Gastroesophageal sphincter (tissue), 4 donors: ENCODE measurements around the gene SEMA7A. TPM values are rescaled to one million over a fixed set of nuclear protein-coding genes. Genes with fewer than 3 reads are reported as not detected.

ENCODE experiments used
- ATAC-seq: fragments of 150-250 bp; one replicate; pipeline ENCODE4 v1.9.1; 2016; ENCODE audit warnings: mild to moderate bottlenecking, moderate library complexity
- H3K27ac ChIP-seq, 4 donors: fragments of 200-600 bp; sonication (generic) in 3 of 4; 1 replicate in 3 of 4; 2 replicates in 1 of 4; pipeline ENCODE4 v1.5.1; 2016 to 2019
- H3K27me3 ChIP-seq: fragments of 200-600 bp; sonication (generic); one replicate; pipeline ENCODE4 v1.5.1; 2019
- H3K36me3 ChIP-seq, 2 donors: fragments of 200-600 bp; sonication (generic); one replicate each; pipeline ENCODE4 v1.5.1; 2019; ENCODE audit warnings: control low read depth in 1 of 2
- H3K4me1 ChIP-seq, 3 donors: fragments of 200-600 bp; sonication (generic); 1 replicate in 2 of 3; 2 replicates in 1 of 3; pipeline ENCODE4 v1.5.1; 2016 to 2019; ENCODE audit warnings: control low read depth in 2 of 3
- H3K4me3 ChIP-seq, 2 donors: fragments of 200-600 bp; sonication (generic); one replicate each; pipeline ENCODE4 v1.5.1; 2019; ENCODE audit warnings: mild to moderate bottlenecking in 1 of 2, moderate library complexity in 1 of 2
- H3K9me3 ChIP-seq, 3 donors: fragments of 200-600 bp; sonication (generic); one replicate each; pipeline ENCODE4 v1.5.1; 2017 to 2019; ENCODE audit warnings: control low read depth in 2 of 3
- EP300 ChIP-seq: sonication (generic); formaldehyde crosslinking; IDR thresholded peaks from one replicate; pipeline ENCODE4 v1.6.1; 2017; ENCODE audit warnings: antibody characterized with exemption, mild to moderate bottlenecking
- POLR2A ChIP-seq, 2 donors: fragments of 450-650 bp; IDR thresholded peaks; one replicate each; pipeline ENCODE4 v1.6.1; 2017; ENCODE audit warnings: antibody characterized with exemption in 2 of 2, mild to moderate bottlenecking in 2 of 2, moderate library complexity in 1 of 2
- POLR2AphosphoS5 ChIP-seq: sonication (generic); formaldehyde crosslinking; IDR thresholded peaks from one replicate; pipeline ENCODE4 v1.6.1; 2017; ENCODE audit warnings: antibody characterized with exemption
- WGBS, 2 donors: methylation state at CpG; one replicate each; pipeline ENCODE4 v1.1.5; 2018; ENCODE audit warnings: low coverage in 1 of 2; 5-methylcytosine and 5-hydroxymethylcytosine counted together
- total RNA-seq, 4 donors: library from RNA; depleted of rRNA; stranded (reverse); fragments of >200 nt; gene quantifications; one replicate each; pipeline ENCODE4 v1.1.0, GENCODE V29; 2016
- TF ChIP-seq, protein P1 (sequence below), 4 experiments: fragments of 200-600 bp in 2 of 4; fragments of 450-650 bp in 2 of 4; sonication (generic) in 1 of 4; IDR thresholded peaks; one replicate each; pipeline ENCODE4 v1.5.1; 2017 to 2019; ENCODE audit warnings: antibody characterized with exemption in 4 of 4, mild to moderate bottlenecking in 2 of 4, moderate library complexity in 2 of 4

The SEMA7A gene
- total RNA-seq, 4 donors from 2014 or later: 0.93 to 2.7 (median 1.8) TPM

DNA sequence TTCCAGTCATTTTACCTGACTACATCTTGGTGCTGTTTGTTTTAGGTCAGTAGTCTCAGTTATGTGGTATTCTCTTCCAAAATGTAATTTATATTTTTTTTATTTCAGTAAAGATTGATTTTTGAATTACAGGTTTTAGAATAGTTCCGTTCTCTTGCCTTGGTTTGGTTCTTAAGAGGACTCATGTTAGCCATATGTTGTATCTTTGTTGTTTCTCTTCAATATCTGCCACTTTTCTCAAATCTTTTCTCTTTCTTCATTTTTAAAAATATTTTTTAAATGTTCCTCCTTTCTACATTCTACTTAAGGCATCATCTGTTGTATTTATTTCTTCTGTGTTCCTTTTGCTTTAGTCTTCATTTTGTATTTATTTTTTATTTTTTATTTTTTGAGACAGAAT, 32.8 kb upstream of the SEMA7A start:
- Histone ChIP-seq H3K27ac (no peak overlapping the region), H3K9me3 (no peaks in the 10 kb centered on the region), H3K4me1 (peaks cover 0 to 13% (median 0%) of the 10 kb centered on the region in 3 donors), H3K4me3 (no peak overlapping the region), H3K36me3 (peaks cover 0 to 16% of the 10 kb centered on the region in 2 donors), H3K27me3 (no peaks in the 10 kb centered on the region)
- WGBS, 2 donors: 83 to 100% methylated on average over 1 of the region's 1 CpG
- TF ChIP-seq EP300 (no peak), POLR2A (IDR thresholded peaks at IDR 0.05) (no peak), POLR2AphosphoS5 (no peak)
- TF ChIP-seq, protein P1, sequence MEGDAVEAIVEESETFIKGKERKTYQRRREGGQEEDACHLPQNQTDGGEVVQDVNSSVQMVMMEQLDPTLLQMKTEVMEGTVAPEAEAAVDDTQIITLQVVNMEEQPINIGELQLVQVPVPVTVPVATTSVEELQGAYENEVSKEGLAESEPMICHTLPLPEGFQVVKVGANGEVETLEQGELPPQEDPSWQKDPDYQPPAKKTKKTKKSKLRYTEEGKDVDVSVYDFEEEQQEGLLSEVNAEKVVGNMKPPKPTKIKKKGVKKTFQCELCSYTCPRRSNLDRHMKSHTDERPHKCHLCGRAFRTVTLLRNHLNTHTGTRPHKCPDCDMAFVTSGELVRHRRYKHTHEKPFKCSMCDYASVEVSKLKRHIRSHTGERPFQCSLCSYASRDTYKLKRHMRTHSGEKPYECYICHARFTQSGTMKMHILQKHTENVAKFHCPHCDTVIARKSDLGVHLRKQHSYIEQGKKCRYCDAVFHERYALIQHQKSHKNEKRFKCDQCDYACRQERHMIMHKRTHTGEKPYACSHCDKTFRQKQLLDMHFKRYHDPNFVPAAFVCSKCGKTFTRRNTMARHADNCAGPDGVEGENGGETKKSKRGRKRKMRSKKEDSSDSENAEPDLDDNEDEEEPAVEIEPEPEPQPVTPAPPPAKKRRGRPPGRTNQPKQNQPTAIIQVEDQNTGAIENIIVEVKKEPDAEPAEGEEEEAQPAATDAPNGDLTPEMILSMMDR (IDR thresholded peaks at IDR 0.05): no peak
- ATAC-seq: no peak

DNA sequence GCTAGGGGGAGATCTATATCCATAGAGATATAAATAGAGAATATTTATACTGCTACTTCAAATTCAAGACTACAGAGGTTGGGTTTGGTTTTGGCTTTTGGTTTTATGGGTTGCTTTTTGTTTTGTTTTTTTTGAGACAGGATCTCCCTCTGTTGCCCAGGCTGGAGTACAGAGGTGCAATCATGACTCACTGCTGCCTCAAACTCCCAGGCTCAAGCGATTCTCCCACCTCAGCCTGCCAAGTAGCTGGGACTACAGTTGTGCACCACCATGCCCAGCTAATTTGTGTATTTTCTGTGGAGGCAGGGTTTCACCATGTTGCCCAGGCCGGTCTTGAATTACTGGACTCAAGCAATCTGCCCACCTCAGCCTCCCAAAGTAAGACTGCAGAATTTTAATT, 31.1 kb upstream of the SEMA7A start:
- WGBS, 2 donors: 90 to 100% methylated on average over 1 to 2 of the region's 2 CpGs
- TF ChIP-seq, protein P1 (IDR thresholded peaks at IDR 0.05): no peak
- no peak for TF ChIP-seq EP300
- no peak for TF ChIP-seq POLR2A (IDR thresholded peaks at IDR 0.05)
- TF ChIP-seq POLR2AphosphoS5: no peak
- ATAC-seq: no peak

DNA sequence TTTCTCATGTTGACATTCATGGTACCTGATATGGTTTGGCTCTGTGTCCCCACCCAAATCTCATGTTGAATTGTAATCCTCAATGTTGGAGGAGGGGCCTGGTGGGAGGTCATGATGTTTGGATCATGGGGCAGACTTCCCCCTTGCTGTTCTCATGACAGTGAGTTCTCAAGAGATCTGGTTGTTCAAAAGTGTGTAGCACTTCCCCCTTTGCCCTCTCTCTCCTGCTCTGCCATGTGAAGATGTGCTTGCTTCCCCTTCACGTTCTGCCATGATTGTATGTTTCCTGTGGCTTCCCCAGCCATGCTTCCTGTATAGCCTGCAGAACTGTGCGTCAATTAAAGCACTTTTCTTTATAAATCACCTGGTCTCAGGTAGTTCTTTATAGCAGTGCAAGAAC, 30.5 kb upstream of the SEMA7A start:
- no peaks in the 10 kb centered on the region for H3K27me3 ChIP-seq
- 78 to 87% methylated on average over 2 of the region's 2 CpGs for WGBS, 2 donors
- H3K36me3 ChIP-seq: peaks cover 0 to 8% of the 10 kb centered on the region in 2 donors
- H3K27ac ChIP-seq: no peak overlapping the region
- H3K4me1 ChIP-seq: peaks cover 0 to 32% (median 4%) of the 10 kb centered on the region in 3 donors
- no peak overlapping the region for H3K4me3 ChIP-seq
- no peak for ATAC-seq
- TF ChIP-seq, protein P1 (IDR thresholded peaks at IDR 0.05): no peak
- TF ChIP-seq EP300 (no peak), POLR2AphosphoS5 (no peak)
- H3K9me3 ChIP-seq: no peaks in the 10 kb centered on the region

More for the DNA sequence above, 31.1 kb upstream of the SEMA7A start:
- H3K27me3 ChIP-seq: no peaks in the 10 kb centered on the region
- peaks cover 0 to 14% of the 10 kb centered on the region in 2 donors for H3K36me3 ChIP-seq
- H3K9me3 ChIP-seq: no peaks in the 10 kb centered on the region
- no peak overlapping the region for H3K4me3 ChIP-seq
- peaks cover 0 to 25% (median 4%) of the 10 kb centered on the region in 3 donors for H3K4me1 ChIP-seq
- H3K27ac ChIP-seq: no peak overlapping the region

DNA sequence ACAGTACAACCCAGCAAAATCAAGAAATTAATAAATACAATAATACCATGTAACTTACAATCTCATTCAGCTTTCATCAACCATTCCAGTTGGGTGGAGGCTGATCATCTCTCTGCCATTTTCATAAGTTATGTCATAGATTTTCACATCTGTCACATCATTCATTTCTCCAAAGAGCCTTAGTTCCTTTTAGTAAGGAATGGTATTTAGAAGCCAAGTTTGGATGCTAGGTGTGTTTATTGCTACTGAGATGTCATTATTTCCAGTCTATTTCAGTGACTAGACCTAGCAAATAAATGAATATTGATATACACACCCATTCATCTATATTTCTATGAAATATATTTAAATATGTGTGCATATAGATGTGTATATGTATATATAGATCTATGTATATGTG, 29.9 kb upstream of the SEMA7A start:
- Histone ChIP-seq H3K4me3 (no peak overlapping the region), H3K27ac (no peak overlapping the region), H3K27me3 (no peaks in the 10 kb centered on the region), H3K4me1 (peaks cover 0 to 35% (median 4%) of the 10 kb centered on the region in 3 donors), H3K36me3 (peaks cover 0 to 10% of the 10 kb centered on the region in 2 donors), H3K9me3 (no peaks in the 10 kb centered on the region)
- no peak for ATAC-seq
- TF ChIP-seq POLR2A (IDR thresholded peaks at IDR 0.05) (no peak), POLR2AphosphoS5 (no peak), EP300 (no peak)
- TF ChIP-seq, protein P1 (IDR thresholded peaks at IDR 0.05): no peak

DNA sequence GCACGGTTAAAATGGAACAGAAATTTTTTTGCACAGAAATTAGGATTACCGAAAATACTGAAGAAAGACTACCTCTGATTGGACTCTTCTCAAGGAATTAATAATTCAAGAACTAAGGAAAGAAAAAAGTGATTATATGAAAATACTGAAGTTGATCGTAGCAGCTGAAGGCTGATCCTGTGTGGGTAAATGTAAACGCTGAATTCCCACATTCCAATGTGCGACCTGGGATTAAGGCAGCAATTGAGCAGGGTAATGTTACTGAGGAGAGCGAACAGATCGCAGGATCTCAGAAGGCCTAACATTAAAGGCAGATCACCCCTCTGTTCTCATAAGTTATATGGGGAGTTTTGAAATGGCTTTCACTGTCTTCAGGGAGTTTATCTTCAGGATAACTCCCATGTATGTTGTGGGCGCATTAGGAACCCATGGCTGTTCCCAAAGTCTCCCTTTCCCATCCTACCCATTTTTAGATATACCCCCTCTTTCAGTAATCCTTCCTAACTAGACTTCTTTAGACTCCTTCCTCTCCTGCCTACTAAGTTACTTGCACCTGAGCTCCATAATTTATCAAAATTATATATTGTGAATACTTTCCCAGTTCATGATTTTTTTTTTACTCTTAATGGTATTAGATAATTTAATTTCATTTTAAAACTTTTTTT, 28.2 kb upstream of the SEMA7A start:
- H3K27me3 ChIP-seq: no peaks in the 10 kb centered on the region
- WGBS, 2 donors: 32 to 34% methylated on average over 8 of the region's 8 CpGs
- no peaks in the 10 kb centered on the region for H3K9me3 ChIP-seq
- peak overlapping the region; percentile 75 to 79 for H3K4me3 ChIP-seq
- ATAC-seq: no peak
- peaks cover 0 to 35% (median 4%) of the 10 kb centered on the region in 3 donors for H3K4me1 ChIP-seq
- TF ChIP-seq, protein P1 (IDR thresholded peaks at IDR 0.05): no peak
- TF ChIP-seq POLR2AphosphoS5 (no peak), POLR2A (IDR thresholded peaks at IDR 0.05) (no peak), EP300 (no peak)
- H3K36me3 ChIP-seq: peaks cover 0 to 25% of the 10 kb centered on the region in 2 donors
- H3K27ac ChIP-seq: peak overlapping the region; percentile 79 to 92 (median 89)
